TTC549 (cell line): Measurements from ENCODE around the gene PP2D1.
"Not testable (repeated sequence)": the region's sequence is repeated elsewhere in the genome, so short reads cannot be mapped to it uniquely, and the experiment has no call there.

Experiments used
- FAIRE-seq: peaks from 2 replicates; lab custom pipeline; 2012; peaks lifted over from hg19 to GRCh38; lab: Jason Lieb, UNC

Gene PP2D1

DNA sequence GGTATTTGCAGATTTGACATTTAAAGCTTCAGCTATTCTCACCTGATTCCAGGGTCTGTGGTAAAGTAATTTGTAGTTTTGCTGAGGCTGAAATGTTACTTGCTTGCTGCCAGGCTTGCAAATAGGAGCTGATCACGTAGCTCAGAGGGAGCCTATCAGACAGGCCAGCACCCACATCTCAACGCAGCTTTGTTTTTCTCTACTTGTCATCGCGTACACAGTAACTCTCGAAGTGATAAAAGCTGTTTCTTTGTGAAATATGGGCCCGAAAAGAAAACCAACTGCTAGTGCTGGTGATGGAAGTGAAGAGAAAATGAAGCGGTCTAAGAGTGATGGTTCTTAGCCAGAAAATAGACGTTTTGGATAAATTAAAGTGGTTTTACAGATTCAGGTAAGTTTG lies 41.7 kb downstream of the PP2D1 start:
- no peak for FAIRE-seq

DNA sequence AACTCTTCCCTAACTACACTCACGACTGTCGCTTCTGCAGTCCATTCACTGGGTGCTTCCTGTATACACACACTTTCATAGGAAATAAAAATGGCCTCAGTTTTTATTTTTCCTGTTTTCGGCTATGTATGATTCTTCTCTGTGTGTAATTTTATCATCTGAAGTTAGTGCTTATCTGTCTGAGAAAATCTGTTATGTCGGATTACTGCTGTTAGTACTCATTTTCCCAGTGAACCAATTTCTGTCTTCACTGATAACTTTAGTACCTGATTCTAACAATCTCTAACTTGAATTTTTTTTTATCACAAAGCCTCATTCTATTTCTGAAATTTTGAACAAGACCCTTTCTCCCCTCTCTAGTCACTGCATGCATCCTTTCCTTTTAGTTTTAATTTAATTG lies 44.3 kb downstream of the PP2D1 start:
- FAIRE-seq: no peak

DNA sequence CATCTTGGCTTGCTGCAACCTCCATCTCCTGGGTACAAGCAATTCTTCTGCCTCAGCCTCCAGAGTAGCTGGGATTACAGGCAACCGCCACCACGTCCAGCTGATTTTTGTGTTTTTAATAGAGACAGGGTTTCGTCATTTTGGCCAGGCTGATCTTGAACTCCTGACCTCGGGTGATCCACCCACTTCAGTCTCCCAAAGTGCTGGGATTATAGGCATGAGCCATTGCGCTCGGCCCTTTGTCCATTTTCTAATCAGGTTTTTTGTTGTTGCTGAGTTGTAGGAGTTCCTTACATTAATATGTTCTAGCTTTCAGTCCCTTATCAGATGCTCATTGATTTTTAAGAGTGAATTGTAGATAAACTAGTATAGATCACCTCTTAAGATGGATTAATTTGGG lies 44.9 kb downstream of the PP2D1 start:
- FAIRE-seq: no peak

DNA sequence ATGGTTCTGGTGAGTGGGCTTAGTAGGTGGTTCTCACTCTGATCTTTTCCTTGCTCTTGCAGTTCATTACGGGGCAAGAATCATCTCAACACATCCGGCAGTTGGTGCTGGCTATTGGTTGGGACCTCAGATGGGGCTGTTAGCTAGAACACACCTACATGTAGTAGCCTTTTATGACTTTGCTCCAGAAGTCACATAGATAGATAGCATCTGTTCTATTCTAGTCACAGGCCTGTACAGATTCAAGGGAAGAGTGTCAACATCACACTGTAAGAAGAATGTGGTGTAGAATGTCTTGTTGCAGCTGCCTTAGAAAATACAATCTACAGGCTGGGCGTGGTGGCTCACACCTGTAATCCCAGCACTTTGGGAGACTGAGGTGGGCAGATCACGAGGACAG lies 50.1 kb downstream of the PP2D1 start:
- FAIRE-seq: no peak

DNA sequence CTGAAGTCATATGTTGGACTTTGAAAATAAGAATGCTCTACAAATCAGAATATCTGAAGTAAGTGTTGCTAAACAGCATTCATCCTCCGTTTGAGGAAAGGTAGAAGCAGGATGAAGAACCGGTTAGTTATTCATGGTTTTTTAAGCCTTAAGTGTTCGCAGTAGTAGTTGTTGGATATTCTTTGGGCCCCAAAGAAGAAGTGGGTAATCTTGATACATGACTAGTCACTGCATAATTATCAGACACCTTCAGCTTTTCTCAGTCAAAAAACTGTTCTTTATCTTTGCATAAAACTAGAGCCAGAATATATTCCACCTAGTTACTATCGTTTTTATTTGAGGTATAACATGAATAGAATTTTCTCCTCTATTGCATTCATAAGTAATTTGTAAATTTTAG lies 51.4 kb downstream of the PP2D1 start:
- FAIRE-seq: no peak

DNA sequence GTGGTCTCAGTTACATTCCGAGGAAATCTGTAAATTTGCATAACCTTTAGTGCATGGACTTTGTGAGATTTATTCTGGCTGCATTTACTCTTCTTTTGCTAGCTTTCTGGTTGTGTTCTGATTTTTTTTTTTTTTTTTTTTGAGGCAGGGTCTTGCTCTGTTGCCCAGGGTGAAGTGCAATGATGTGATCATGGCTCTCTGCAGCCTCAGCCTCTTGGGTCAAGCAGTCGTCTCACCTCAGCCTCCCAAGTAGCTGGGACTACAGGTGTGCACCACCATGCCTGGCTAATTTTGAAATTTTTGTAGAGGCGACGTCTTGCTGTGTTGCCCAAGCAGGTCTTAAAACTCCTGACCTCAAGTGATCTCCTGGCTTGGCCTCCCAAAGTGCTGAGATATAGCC lies 52.6 kb downstream of the PP2D1 start:
- FAIRE-seq: no peak

DNA sequence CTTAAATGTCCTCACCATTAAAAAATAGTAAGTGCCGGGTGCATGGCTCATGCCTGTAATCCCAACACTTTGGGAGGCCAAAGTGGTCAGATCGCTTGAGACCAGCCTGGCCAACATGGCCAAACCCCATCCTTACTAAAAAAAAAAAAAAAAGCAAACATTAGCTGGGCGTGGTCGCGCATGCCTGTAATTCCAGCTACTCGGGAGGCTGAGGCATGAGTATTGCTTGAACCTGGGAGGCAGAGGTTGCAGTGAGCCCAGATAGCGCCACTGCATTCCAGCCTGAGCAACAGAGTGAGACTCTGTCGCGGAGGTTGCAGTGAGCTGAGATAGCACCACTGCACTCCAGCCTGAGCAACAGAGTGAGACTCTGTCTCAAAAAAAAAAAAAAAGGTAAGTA lies 54.7 kb downstream of the PP2D1 start:
- not testable (repeated sequence) for FAIRE-seq

DNA sequence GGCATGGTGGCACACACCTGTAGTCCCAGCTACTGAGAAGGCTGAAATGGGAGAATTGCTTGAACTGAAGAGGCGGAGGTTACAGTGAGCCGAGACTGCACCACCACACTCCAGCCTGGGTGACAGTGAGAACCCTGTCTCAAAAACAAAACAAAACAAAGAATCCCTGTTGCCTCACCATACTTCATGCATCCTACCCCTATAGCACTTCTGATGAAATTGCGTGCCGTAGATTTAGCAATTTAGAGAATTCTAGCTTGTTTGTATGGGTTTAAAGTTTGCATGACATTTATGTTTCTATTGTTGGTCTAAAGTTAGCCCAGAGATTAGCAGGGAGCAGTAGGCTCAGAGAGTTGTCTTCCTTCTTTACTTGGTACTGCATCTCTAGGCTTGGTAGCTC lies 57.4 kb downstream of the PP2D1 start:
- no peak for FAIRE-seq

DNA sequence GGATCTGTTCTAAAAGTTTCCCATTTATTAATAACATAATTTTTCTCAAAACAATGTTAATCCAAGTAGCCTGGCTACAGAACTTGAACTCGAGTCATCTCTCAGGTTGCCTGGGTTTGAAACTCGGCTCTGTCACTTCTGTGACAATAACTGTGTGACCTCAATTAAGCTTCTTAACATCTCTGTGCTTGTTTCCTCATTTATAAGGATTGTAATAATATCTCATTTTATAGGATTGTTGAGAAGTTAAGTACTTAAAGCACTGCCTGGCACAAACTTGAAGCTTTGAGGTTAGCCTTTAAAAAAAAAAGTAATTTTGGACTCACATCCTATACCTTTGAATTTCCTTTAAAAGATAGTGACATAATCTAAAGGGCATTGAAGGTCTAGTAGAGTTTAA lies 61.7 kb downstream of the PP2D1 start:
- FAIRE-seq: no peak

DNA sequence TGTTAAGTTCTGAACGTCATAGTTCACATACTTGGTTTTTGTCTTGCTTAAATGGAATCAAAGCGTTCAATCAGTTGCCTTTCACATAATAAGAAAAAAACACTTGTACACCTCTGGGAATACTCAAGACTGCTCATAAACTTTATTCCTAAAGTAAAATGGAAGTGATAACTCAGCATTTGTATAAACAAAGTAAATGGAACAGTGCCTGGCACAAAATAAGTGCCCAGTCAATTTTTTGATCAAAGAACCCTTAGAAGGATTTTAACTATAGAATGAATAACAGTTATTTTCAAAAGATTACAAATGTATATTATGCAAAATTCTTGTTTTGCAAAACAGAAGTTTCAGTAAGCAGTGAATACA lies 63.9 kb downstream of the PP2D1 start:
- FAIRE-seq: no peak

DNA sequence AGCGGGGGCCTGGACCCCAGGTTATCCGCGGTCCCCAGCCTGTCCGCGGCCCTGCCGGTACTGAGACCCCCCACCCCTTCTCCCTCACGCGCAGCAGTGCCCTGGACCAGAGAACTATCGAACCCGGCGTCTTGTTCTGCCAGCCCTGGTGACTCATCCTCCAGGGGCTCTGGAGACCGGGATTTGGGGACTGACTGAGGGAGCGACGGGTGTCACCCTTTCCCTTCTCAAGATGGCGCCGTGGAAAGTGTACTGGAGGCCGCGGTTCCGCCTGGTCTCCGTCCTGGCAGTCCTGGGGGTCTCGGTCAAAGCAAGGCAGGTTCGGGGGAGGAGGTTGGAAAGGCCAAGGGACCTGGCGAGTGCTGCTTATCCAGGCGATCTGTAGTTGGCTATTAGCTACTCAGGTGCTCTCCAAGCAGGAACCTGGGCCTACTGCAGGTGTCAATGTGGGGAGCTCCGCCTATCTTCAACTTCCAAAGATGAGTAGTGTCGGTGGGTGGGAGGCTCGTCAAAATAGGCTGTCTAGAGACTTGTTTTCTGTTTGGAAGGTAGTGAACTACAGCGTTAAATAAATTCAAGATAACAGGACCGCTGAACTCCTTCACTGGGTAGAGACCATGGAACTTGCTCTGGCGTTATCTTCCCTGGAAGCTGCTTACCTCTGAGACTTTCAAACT lies 64.4 kb downstream of the PP2D1 start:
- FAIRE-seq: no peak

DNA sequence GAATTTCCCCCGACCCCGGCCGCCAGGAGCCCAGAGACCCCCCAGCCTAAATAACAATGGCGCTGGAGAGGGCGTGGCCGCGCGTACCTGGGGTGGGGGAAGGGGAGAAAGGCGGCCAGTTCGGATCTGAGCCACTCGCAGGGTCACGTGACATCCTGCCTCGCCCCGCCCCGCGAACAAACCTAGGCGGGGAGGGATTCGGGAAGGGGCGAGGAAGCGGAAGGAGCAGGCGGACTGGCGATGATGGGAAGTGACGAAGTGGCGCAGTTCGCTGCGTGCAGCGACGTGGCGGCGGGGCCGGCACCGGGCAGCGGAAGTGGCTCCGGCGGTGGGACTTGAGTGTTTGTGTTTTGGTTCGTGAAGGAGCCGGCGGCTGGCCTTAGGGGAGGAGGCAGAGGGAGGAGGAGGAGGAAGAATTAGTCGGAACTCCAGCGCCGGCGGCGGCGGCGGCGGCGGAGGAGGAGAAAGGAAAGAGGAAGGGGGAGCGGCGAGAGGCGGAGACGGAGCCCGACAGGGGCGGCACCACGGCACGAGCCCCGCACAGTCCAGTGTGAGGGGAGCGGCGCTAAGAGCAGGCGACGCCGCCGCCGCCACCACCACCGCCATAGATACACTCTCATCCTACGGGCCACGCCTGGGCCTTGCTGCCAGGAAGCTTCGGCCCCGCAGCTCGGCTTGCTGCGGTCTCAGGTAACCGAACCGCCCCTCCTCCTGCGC lies 65.1 kb downstream of the PP2D1 start, which contains the start of gene RAB5A:
Gene RAB5A (plus strand): TSS at position 266 of the 717 bp plus-strand sequence. CDS start 3,802 bp downstream, outside the sequence.
- FAIRE-seq: peak; percentile 90

DNA sequence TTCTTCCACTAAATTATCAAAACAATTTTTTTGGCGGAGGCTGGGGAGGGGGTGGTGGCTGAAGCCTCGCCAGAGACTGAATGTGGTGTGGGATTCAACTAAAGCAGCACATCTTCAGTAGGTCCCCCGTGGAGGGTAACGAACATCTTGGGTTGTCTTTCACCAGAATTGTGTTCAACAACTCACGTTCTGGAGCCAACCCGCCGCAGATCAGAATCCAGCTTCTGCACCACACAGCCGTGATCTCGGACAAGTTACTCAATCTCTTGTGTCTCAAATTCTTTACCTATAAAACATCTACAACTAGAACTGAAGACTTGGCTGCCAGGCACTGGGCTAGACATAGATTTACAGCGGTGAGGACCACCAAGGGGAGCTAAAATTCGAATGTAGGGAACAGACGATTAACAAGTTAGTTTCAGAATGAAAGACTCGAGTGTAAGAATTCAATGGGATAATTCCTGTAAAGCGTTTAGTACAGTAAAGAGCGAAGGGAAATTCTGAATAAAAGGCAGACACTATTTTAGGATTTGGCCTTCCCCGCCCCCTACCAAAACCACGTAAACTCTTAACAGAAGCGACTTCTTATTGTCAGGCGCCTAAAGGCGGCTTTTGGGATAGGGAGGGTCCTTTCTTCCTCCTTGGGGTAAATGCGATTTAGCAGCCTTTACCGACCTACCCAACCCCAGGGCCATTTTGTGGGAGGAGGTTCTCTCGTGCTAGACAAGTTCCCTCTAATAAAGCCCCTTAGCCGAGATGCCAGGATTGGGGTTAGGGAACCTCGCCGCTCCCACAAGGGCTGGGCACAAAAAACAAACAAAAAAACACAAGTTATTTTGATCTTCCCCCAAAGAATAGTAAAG lies 65.9 kb downstream of the PP2D1 start:
- FAIRE-seq: no peak

DNA sequence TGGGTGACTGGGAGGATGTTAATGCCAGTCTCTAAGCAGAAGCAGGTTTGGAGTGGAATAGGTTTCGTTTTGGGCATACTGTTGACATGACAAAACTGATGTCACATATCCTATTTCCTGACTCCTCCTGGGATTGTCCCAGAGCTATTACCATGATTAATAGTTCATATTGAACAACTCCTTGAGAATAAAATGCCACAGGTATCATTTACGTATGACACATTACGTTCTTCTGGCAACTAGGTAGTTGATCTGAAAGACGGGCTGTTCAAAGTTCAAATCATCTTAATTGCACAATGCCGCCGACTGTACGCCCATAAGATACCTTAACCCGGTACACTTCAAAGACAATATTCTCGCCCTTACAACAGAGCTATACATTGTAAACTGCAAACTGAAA lies 66.5 kb downstream of the PP2D1 start:
- FAIRE-seq: no peak

DNA sequence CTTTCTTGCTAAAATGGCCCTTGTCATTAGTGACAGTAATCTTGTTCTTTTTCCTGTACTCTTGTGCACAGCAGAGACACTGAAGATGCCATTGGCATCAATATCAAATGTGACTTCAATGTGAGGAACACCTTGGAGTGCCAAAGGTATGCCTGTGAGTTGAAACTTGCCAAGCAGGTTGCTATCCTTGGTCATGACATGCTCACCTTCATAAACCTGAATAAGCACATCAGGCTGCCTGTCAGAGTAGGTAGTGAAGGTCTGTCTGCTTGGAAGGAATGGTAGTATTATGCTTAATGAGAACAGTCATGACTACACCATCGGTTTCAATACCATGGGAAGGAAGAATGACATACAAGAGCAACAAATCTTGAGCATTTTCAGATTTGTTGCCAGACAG lies 71.4 kb downstream of the PP2D1 start:
- FAIRE-seq: no peak

DNA sequence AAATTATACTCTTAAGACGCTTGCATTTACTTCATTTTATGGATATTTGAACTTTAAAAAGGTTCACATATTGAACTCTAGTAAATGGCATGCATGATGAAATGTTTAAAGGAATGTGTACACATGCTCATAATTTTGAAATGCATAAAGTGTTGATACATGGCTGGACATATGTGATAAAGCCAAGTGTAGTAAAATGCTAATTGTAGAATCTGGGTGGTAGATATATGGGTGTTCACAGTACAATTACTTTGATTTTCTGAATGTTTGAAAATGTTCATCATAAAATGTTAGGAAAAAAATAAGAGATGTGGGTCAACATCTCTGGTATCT lies 73.8 kb downstream of the PP2D1 start:
- no peak for FAIRE-seq

DNA sequence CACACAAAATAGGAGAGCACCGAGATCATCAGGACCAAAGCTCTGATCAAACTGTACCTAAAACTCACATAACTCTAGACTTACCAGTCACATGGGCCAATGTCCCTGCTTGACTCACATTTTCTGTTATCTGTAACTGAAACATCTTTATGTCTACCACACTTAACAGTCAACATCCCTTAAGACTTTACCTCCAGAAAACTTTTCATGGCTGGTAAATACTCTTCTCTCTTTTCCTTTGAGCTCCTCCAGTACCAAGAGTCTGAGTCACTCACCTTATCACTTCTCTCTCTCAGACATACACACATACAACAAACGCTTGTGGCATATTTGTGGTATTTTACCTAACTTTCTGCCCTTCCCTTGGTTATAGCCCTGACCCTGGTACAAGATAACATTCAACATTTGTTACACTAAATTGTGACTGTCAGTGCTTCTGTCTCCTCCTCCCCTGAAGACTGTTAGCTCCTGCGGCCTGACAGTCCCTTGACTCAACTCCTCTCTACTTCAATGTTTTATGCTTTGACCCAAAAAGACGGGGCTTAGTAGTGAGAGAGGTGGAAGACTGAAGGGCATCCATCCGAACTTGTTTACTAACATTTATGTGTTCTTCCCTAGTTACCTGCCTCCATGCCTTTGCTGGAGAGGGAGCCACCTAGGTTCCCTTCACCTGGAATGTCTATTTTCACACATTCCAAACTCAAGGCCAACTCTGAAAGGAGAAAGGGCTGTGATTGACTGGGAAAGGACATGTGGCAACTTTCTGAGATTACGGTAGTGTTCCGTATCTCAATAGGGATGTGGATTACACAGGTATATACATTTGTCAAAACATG lies 74.4 kb downstream of the PP2D1 start:
- FAIRE-seq: no peak
